GM18511 (cell line): ENCODE results near the gene SEC61A1.
A peak's percentile ranks its signal among the peaks of the same experiment; 100 is the strongest.

Experiments used
- ATAC-seq: cut with Tn5 transposase; IDR thresholded peaks from one replicate; pipeline ENCODE4 v1.9.1; 2021; ENCODE audit warnings: mild to moderate bottlenecking, moderate library complexity; ENCODE audit not compliant: unreplicated experiment

Gene SEC61A1

DNA sequence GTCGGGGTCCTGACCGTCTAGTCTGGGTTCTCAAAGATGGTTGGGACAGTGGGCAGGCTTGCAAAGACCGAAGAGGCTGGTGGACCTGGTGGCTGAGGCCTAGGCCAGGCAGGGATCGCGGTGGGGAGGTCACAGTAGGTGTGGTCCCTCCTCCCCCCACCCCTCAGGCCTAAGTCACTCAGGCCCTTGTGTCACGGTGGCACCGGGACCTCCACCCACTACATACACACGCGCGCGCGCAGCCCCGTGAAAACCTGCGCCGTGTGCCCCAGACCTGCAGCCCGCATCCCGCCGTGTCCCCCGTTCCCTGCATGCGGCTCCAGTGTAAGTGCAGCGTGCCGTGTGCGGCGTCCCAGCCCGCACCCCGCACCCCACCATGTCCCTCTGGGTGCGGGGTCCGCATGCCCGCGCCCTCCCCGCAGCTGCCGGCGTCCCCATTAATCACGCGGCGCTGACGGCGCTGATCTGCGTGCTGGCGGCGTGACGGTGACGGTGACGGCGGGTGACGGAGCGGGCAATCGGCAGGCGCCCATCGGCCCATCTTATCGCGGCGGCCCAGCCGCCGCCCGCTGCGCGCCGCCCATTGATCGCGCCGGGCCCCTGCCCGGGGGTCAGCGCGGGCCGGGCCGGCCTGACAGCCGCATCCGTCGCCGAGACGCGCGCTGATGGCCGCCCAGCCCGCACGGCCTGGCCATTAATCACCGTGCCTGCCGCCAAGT is 24.4 kb downstream of the SEC61A1 start:
- no peak for ATAC-seq

DNA sequence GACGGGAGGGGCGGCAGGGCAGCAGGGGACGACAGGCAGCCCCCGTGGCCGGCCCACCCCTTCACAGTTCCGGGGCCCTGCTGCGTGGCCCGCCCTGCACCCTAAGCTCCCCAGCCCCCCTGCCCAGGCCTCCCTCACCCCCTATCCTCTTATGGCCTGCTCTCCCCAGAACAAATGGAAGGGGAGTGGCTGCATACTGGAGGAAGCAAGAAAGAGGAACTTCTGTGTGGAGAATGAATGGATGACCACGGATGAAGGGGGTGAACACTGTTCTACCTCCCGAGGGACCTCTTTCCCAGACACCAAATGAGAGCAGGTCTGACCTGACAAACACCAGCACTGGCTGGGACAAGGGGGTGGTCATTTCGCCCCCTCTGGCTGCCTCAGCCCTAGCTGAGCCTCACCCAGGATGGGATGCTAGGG is 25.0 kb downstream of the SEC61A1 start:
- no peak for ATAC-seq

DNA sequence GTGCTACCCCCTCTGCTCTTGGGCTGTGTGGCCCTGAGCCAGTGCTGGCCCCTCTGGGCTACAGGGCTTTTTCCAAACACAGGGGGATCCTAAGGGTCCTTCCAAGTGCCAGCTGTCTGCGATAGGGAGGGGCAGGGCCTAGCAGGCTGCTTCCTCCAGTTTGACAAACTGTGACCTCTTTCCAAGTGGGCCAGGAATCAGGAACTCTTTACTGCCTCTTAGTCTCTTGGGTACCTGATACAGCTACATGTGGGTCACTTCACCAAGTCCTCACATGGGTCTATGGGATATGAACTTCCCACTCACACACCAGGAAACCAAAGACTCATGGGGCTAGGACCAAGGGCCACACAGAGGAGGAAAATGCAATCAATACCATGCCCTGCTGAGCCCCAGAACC is 25.4 kb downstream of the SEC61A1 start:
- no peak for ATAC-seq

DNA sequence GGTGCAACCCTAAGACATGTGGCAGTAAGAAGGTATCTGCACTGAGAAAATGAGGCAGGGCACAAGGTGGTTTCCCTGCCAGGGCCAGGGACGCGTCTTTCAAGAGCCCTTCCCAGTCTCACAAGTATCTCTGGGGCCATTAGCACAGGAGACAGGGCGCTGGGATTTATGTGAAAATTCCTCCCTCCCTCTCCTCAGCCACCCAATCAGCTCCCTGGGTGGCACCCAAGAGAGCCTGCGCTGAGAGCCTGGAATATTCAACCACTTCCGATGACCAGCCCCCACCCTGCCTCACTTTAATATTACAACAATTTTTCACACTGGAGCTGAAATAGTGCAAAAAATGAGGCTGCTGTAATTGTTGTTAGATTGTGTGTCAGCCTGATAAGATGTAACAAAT is 26.1 kb downstream of the SEC61A1 start:
- no peak for ATAC-seq

- no peak for ATAC-seq
Measured at GRCh38 chr3:128078875-128079274, 26.6 kb downstream of the SEC61A1 start.

DNA sequence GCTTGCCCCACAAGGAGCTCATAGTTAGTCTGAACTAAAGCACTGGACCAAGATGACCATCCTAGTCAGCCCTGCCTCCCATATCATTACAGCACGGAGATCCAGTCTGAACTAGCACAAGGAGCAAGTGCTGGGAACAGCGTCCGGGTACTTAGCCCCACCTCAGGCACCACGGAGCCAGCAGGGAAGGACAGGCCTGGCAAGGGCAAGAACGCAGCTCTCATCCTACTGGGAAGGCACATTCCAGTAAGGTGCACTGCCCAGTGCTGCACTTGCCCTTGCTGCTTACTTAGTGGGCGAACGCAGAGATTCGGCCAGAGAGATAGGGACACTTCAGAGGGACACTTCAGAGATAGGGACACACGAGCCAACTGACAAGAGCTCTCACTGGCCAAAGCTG is 27.6 kb downstream of the SEC61A1 start:
- no peak for ATAC-seq

DNA sequence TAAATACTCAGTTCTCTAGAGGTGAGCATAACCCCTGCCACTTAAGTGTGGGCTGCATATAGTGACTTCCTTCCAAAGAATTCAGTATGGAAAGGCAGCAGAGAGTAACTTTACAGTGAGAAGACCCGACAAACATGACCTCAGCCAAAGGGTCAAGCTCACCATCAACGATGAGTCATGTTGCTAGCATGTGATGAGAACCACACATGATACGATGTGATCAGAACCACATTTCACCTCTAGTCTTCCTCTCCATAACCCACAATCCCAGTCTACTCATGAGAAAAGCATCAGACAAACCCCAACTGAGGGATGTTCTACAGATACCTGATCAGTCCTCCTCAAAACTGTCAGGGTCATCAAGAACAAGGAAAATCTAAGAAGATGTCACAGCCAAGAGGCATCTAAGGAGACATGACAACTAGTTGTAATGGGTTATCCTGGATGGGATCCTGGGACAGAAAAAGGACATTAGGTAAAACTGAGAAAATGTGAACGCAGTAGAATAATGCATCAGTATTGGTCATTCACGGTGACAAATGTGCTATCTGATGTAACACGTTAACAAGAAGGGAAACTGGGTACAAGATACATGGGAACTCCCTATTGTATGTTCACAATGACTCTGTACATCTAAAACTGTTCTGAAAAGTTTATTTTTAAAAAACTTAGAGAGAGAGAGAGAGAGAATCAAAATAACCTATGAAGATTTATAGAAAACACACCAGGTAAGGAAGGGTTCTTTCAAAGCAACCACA is 28.3 kb downstream of the SEC61A1 start:
- ATAC-seq: no peak

DNA sequence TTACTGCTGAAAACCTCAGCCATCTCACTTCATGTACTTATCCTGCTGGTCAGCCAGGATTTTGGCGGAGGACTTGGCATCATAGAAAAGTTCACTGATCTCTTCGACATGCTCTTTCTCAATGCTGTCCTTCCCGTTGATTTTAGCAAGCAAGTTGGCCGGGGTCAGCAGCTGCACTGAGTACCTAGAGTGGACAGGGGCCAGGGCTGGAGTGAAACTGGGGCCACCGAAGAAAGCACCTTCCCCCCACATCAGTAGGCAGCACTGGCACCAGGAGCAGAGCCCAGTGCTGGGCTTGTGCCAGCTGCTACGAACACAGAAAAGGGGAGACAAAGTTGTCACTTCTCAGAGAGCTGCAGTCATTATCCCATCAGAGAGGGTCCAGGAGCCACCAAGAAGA is 29.0 kb downstream of the SEC61A1 start:
- ATAC-seq: no peak

- no peak for ATAC-seq
Measured at GRCh38 chr3:128081846-128082245, 29.6 kb downstream of the SEC61A1 start.

DNA sequence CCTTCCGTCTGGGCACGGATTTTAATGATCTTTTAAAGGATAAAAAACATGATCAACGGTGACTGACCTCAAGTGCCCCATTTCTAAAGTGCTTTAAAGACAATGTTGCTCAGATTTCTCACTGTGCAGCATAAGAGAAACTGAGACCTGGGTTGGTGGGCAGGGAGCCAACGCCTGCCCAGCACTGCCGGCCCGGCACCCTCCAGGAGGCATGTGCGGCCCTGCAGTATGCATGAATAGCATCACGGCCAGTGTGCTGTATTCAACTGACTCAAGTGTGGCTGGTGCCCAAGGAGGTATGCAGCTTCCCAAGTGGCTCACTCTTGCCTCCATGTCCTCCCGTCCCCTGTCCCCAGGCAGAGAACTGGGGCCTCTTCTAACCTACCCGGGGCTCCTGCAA is 30.3 kb downstream of the SEC61A1 start:
- no peak for ATAC-seq

DNA sequence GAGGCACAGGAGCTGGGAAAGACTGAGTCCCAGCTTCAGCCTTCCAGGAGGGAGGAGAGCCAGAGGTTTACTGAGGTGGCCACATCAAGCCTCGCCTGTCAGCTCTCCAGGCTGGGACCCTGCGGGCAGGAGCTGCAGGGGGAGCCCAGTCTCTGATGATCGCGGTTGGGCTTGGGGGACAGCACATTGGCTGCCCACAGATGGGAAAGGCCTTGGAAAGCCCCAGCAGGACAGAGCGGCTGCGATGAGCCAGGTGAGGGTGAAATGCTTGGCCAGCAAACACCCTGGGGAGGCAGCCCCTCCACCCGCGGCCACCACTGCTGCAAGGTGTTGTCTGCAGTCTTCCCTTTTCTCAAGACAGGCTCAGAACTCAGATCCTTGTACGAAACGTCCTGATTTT is 31.2 kb downstream of the SEC61A1 start:
- ATAC-seq: no peak

DNA sequence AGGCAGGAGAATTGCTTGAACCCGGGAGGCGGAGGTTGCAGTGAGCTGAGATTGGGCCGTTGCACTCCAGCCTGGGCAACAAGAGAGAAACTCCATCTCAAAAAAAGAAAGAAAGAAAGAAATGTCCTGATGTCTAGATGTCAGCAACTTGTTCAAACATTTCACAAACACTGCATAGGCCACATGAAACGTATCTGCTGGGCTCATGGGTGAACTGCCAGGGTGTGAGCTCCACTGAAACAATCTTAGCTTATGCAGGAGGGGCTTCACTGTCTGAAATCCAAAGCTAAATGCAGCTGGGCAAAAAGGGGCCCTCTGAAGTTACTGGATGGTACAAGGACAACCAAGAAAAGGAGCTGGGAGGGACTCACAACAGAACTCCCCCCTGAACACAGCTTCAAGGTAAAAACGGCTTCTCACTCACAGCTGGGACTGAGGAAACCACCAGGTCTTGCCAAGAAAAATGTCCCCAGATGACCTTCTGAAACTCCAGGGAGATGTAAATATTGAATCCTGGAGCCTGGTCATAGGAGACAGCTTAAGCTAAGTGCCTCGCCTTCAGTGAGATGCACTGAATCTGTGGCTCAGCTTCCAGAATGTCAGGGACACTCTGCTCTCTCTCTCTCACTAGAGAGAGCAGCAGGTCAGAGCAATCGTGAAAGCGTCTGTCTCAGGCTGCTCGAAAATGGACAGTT is 31.9 kb downstream of the SEC61A1 start:
- ATAC-seq: no peak

DNA sequence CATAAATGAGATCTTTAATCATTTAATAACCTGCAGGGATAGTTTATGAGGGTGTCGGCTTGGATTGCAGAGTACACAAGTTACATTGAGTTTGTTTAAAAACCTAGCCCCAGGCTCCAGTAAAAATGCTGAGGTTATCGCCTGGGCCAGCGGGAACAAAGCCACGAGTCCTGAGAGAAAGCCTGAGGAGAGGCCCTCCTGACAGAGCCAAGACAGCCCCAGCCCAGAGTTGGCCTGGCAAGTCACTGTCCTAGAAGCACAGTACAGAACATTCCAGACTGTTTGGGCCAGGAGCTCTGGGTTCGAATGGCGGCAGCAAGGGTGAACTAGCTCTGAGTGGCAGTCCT is 32.4 kb downstream of the SEC61A1 start:
- ATAC-seq: no peak

GRCh38 chr3:128089135-128089534 is 36.9 kb downstream of the SEC61A1 start:
- ATAC-seq: no peak

DNA sequence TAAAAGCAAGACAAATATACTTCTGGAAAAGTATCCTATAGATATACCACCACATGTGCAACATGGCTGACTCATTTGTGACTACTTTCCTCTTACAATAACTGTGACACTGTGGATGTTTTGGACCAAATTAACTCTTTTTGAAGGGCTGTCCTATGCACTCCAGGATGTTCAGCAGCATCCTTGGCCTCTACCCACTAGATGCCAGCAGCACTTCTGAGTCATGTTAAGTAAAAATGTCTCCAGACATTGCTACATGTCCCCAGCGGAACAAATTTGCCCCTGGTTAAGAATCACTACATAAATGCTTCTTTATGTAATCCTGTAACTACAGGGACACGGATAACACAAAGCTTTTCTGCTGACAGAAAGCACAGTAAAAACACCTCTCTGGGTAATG is 39.3 kb downstream of the SEC61A1 start:
- ATAC-seq: no peak

DNA sequence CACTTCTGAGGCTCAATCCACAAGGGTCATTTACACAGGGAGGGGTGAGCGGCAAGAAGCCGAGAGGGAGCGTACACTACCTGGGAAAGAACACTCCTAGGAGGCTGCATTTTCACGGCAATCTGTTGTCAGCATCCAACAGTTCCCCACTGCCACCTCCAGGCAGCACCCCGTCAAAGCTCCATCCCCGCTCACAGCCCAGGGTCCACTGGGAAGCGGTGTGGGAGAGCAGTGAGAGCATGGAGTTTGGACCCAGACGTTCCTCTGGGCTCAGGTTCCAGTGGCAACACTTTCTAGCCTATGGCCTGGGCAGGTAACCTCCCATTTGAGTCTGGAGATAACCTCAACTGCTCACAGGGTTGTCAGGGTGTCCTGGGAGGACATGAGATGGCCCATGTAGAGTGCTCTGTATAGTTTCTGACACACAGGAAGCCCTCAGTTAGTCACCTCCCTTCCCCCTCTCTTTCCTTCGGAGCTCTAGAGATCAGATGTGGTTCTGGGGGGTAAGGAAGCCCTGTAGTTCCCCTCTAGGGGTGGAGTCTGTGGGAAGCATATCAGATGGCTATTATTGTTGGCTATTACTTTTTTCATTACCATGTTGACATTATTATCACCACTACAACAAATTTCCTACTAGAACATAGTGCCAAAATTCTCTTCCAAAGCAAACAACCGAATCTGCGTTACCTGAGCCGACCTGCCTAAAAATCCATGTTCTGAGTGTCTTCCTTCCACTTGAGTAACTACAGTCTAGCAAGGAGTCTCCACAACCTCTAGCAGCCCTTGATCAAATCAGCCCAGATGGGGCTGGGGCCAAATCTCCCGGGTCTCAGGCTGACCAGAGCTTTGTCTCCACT is 42.3 kb downstream of the SEC61A1 start:
- no peak for ATAC-seq

DNA sequence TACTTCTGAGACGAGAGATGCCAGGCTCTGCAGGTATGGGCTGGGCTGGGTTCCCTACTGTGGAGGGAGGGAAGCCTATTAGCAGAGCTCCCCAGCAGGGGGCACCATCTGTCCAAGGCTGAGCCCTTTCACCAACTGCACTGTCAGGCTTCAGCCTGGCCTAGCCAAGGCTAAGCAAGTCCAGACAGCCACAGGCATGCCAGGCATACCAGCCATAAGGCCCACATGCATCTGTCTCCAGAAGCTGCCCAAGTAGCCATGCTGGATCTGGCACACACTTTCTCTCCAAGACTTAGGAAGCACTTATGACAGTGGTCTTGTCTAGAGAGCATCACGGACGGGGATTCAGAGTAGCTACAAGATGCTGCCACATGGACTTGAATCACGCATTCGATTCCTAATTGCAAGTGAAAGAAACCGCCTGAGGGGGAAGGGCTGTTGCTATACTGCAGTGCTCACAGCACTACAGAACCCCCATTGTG is 43.0 kb downstream of the SEC61A1 start:
- ATAC-seq: peak; percentile 83

- no peak for ATAC-seq
Measured at GRCh38 chr3:128098234-128098633, 46.0 kb downstream of the SEC61A1 start.

DNA sequence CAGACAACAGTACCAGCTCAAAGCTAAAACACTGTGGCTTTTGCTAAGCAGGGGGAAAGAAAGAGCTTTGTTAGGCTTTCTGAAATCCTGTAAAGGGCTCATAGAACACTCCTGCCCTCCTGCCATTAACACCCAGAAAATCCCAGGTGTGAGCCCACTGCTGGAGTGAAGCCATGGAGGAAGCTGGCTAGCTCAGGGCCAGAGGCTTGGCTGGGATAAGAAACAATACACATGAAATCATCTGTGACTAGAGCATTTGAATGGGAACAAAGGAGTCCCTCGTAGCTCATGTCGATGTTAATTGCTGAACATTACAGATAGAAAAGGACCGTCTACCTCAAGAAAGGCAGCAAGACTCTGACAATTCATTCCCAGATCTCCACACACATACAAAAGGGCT is 47.9 kb downstream of the SEC61A1 start:
- no peak for ATAC-seq

DNA sequence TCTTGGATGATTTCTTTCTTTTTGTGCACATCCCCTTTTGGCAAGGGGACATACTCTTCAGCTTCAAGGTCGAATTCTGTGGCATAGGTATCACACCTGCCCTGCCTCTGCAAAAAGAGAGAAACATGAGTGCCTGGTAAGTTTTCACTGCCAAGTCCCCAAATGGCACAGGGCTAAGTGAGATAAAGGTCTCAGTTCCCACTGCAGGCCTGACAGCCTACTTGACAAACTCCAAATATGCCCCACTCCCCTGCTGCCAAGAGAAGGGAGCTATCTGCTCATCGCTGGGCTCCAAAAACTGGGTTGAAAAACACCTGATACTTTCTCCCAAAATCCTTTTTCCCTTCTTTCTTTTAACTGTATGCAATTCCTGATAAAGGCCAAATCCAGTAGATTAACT is 48.4 kb downstream of the SEC61A1 start:
- no peak for ATAC-seq

- no peak for ATAC-seq
Measured at GRCh38 chr3:128103136-128103676, 51.0 kb downstream of the SEC61A1 start.
